GM10266 (cell line): ENCODE measurements around the gene ROGDI.
A peak's percentile ranks its signal among the peaks of the same experiment; 100 is the strongest.

Experiments
- DNase-seq: peaks from one replicate; pipeline ENCODE4 v3.0.0; 2012; ENCODE audit errors: extremely low spot score
- TF ChIP-seq, protein P1 (sequence below): IDR thresholded peaks from 2 replicates; pipeline ENCODE4 v1.5.1; 2012; ENCODE audit warnings: mild to moderate bottlenecking, low read depth; ENCODE audit not compliant: control insufficient read depth, insufficient read depth; ENCODE audit errors: missing control alignments

The ROGDI gene

DNA sequence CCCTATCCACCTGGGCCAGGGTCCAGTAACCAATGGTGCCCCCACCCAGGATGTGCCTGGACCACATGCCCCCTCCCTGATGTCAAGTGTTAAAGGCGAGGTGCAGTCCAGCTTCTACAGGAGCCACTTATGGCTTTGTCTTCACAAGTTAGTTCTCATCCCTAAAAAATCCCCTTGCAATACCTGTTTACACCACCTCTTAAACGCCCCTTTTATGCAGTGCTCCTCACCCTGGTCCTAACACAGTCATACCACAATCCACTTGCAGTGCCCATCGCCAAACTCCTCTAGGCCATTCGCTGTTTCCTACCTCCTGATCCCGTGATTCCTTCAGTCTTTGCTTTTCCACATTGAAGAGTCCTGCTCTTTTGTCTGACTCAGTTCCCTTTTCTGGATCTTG lies 37.5 kb upstream of the ROGDI start:
- no peak for DNase-seq

DNA sequence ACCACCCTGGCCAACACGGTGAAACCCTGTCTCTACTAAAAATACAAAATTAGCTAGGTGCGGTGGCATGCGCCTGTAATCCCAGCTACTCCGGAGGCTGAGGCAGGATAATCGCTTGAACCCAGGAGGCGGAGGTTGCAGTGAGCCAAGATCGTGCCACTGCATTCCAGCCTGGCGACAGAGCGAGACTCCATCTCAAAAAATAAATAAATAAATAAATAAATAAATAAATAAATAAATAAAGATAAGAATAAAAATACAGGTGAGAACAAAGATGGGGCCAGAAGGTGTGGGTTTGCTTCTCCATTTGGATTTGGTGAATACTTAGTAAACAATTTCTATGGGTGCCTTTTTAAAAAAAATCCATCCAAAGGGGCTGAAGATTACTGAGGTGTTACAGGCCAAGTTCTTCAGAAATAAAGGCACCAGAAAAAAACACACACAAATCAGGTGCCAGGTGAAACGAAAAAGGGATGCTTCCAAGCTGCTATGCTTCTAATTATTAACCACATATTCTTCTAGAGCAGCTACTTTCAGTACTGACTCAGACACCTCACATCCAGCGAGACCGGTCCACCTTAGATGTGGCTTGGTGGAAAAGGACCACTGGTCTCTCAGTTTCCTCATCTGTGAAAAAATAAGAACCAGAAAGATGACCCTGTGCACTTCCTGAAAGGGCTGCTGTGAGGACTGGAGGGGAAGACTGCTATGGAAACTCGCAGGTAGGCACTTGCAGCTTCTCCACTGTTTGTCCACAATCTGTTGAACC lies 35.5 kb upstream of the ROGDI start:
- TF ChIP-seq, protein P1, sequence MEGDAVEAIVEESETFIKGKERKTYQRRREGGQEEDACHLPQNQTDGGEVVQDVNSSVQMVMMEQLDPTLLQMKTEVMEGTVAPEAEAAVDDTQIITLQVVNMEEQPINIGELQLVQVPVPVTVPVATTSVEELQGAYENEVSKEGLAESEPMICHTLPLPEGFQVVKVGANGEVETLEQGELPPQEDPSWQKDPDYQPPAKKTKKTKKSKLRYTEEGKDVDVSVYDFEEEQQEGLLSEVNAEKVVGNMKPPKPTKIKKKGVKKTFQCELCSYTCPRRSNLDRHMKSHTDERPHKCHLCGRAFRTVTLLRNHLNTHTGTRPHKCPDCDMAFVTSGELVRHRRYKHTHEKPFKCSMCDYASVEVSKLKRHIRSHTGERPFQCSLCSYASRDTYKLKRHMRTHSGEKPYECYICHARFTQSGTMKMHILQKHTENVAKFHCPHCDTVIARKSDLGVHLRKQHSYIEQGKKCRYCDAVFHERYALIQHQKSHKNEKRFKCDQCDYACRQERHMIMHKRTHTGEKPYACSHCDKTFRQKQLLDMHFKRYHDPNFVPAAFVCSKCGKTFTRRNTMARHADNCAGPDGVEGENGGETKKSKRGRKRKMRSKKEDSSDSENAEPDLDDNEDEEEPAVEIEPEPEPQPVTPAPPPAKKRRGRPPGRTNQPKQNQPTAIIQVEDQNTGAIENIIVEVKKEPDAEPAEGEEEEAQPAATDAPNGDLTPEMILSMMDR, result no peak
- DNase-seq, result no peak

More for the DNA sequence above, 37.5 kb upstream of the ROGDI start:
- TF ChIP-seq, protein P1, result no peak

GRCh38 chr16:4836727-4837126 lies 34.3 kb upstream of the ROGDI start:
- TF ChIP-seq, protein P1, result no peak
- no peak for DNase-seq

DNA sequence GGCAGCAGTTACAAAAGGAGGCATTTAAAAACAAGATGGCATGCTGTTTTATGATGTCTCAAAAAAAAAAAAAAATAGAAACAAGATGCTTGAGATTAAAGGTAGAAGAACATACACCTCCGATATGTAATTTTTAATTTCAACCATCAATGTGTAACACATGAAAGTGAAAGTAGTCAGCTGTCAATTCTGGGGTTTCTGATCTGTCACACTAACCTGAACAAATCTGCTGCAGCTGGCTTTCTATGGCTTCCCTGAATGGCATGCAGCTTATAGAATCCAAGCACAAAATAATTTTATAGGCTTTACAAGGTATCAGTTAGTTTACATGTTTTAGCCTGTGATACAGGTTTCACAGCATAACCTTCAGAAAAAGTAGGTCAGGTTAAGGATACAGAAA lies 31.2 kb upstream of the ROGDI start:
- TF ChIP-seq, protein P1, result no peak
- peak; percentile 24 for DNase-seq

GRCh38 chr16:4832698-4833343 lies 30.4 kb upstream of the ROGDI start:
- DNase-seq, result no peak
- TF ChIP-seq, protein P1, result no peak

- DNase-seq, result no peak
- TF ChIP-seq, protein P1, result no peak
Observed at GRCh38 chr16:4831616-4832015, 29.2 kb upstream of the ROGDI start.

DNA sequence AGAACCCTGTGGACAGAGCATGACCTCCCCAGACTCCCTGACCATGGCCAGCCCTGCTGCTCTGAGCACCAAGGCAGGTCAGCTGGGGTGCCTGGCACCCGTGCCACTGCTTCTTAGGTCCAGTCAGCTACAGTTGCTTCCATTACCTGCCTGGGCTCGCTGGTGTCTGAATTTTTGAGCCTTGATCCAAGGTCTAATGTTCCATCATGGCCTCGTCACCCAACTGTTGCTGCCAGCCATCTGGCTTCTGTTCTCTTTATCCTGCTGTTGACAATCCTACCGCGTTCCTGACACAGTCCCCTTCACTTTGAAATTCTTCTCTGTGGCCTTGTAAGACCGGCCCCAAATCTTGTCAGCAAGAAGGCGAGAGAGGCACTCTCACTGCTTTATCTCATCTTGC lies 28.0 kb upstream of the ROGDI start:
- no peak for DNase-seq
- TF ChIP-seq, protein P1, result no peak
